ENCODE data around the gene A2M.

DNA sequence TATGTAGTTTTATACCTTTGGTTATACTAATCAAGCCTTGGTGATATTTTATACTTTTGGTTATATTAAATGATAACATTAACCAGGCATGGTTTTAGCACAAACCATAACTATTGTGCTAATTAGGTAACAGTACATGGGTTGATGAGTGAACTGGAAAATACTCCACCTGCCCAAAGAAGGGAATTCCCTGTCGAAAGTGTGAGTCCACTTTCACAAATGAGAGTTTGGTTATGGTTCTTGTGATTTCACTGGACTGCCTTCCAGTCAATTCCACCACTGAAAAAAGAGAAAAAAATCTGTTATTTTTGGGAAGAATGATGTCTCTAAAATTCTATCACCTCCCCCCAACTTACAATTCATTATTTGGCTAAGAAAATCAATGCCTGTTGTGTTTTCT lies 9.7 kb downstream of the A2M start:
- TF ChIP-seq EZH2 (IDR thresholded peaks at IDR 0.05; ENCODE audit: borderline replicate concordance, control insufficient read depth, low read depth, low read length): no peak
- TF ChIP-seq, protein P1, sequence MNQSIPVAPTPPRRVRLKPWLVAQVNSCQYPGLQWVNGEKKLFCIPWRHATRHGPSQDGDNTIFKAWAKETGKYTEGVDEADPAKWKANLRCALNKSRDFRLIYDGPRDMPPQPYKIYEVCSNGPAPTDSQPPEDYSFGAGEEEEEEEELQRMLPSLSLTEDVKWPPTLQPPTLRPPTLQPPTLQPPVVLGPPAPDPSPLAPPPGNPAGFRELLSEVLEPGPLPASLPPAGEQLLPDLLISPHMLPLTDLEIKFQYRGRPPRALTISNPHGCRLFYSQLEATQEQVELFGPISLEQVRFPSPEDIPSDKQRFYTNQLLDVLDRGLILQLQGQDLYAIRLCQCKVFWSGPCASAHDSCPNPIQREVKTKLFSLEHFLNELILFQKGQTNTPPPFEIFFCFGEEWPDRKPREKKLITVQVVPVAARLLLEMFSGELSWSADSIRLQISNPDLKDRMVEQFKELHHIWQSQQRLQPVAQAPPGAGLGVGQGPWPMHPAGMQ (IDR thresholded peaks at IDR 0.05; ENCODE audit: borderline replicate concordance): no peak
- no peak for TF ChIP-seq BACH1 (IDR thresholded peaks at IDR 0.05; ENCODE audit: borderline replicate concordance)
- TF ChIP-seq, protein P2, sequence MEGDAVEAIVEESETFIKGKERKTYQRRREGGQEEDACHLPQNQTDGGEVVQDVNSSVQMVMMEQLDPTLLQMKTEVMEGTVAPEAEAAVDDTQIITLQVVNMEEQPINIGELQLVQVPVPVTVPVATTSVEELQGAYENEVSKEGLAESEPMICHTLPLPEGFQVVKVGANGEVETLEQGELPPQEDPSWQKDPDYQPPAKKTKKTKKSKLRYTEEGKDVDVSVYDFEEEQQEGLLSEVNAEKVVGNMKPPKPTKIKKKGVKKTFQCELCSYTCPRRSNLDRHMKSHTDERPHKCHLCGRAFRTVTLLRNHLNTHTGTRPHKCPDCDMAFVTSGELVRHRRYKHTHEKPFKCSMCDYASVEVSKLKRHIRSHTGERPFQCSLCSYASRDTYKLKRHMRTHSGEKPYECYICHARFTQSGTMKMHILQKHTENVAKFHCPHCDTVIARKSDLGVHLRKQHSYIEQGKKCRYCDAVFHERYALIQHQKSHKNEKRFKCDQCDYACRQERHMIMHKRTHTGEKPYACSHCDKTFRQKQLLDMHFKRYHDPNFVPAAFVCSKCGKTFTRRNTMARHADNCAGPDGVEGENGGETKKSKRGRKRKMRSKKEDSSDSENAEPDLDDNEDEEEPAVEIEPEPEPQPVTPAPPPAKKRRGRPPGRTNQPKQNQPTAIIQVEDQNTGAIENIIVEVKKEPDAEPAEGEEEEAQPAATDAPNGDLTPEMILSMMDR (IDR thresholded peaks at IDR 0.05 in 2 of 3, conservative IDR thresholded peaks at IDR 0.05 in 1 of 3; ENCODE audit: control insufficient read depth in 2 of 3, extremely low read depth in 1 of 3, insufficient read depth in 1 of 3, low read depth in 3 of 3, low read length in 3 of 3): no peak
- no peak for TF ChIP-seq TAF1 (IDR thresholded peaks at IDR 0.05; ENCODE audit: borderline replicate concordance, low read depth, low read length)
- TF ChIP-seq, protein P3, sequence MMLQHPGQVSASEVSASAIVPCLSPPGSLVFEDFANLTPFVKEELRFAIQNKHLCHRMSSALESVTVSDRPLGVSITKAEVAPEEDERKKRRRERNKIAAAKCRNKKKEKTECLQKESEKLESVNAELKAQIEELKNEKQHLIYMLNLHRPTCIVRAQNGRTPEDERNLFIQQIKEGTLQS (IDR thresholded peaks at IDR 0.05; ENCODE audit: borderline replicate concordance, extremely low read depth, low read depth, low read length): no peak
- TF ChIP-seq CBX5 (IDR thresholded peaks at IDR 0.05; ENCODE audit: low read depth): no peak
- no peak for TF ChIP-seq ZNF274 (IDR thresholded peaks at IDR 0.05; ENCODE audit: insufficient read depth, insufficient read length)
- TF ChIP-seq POLR2A (IDR thresholded peaks at IDR 0.05; ENCODE audit: low read depth, low read length): no peak
- no peak for TF ChIP-seq ETV6 (conservative IDR thresholded peaks at IDR 0.05 in 1 of 2, IDR thresholded peaks at IDR 0.05 in 1 of 2; ENCODE audit: borderline replicate concordance in 1 of 2, low read depth in 1 of 2)
- TF ChIP-seq RBBP5 (conservative IDR thresholded peaks at IDR 0.05): no peak
